Measurements from ENCODE around the gene PPM1G.

GRCh38 chr2:27435628-27436027 is 26.2 kb upstream of the PPM1G start:
- TF ChIP-seq, protein P1, sequence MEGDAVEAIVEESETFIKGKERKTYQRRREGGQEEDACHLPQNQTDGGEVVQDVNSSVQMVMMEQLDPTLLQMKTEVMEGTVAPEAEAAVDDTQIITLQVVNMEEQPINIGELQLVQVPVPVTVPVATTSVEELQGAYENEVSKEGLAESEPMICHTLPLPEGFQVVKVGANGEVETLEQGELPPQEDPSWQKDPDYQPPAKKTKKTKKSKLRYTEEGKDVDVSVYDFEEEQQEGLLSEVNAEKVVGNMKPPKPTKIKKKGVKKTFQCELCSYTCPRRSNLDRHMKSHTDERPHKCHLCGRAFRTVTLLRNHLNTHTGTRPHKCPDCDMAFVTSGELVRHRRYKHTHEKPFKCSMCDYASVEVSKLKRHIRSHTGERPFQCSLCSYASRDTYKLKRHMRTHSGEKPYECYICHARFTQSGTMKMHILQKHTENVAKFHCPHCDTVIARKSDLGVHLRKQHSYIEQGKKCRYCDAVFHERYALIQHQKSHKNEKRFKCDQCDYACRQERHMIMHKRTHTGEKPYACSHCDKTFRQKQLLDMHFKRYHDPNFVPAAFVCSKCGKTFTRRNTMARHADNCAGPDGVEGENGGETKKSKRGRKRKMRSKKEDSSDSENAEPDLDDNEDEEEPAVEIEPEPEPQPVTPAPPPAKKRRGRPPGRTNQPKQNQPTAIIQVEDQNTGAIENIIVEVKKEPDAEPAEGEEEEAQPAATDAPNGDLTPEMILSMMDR (IDR thresholded peaks at IDR 0.05), result no peak
- TF ChIP-seq POLR2A (IDR thresholded peaks at IDR 0.05), result no peak
- no peak for TF ChIP-seq POLR2AphosphoS5 (IDR thresholded peaks at IDR 0.05)
- TF ChIP-seq EP300 (IDR thresholded peaks at IDR 0.05; ENCODE audit: low read depth), result no peak
